Keratinocyte (primary cell): Measurements from ENCODE around the gene BTRC. TPM values are rescaled to one million over a fixed set of nuclear protein-coding genes. Genes with fewer than 3 reads are reported as not detected.
"Not testable (repeated sequence)": the region's sequence is repeated elsewhere in the genome, so short reads cannot be mapped to it uniquely, and the experiment has no call there.

Experiments used
- DNase-seq: peaks from one replicate; pipeline ENCODE4 v3.0.0-alpha.2; 2011; ENCODE audit warnings: low read depth, missing footprints, low spot score
- FAIRE-seq: peaks from 2 replicates; lab custom pipeline; 2011; peaks lifted over from hg19 to GRCh38; lab: Jason Lieb, UNC
- H2AFZ ChIP-seq: 2 replicates; pipeline ENCODE4 v1.6.0; 2012; ENCODE audit warnings: low read length, control low read depth, inconsistent platforms; ENCODE audit not compliant: control insufficient read depth
- H3K27ac ChIP-seq: 2 replicates; pipeline ENCODE4 v1.5.1; 2011; ENCODE audit warnings: low read length; ENCODE audit not compliant: control insufficient read depth, insufficient read depth
- H3K27me3 ChIP-seq: 3 replicates; pipeline ENCODE4 v1.6.0; 2011; ENCODE audit warnings: low read length; ENCODE audit not compliant: control insufficient read depth, insufficient read depth; ENCODE audit errors: extremely low read depth
- H3K36me3 ChIP-seq, 2 experiments: 2 replicates in 1 of 2; 3 replicates in 1 of 2; pipeline ENCODE4 v1.5.1; 2011; ENCODE audit warnings: low read length in 2 of 2, mild to moderate bottlenecking in 1 of 2; ENCODE audit not compliant: control insufficient read depth in 2 of 2, insufficient read depth in 2 of 2; ENCODE audit errors: extremely low read depth in 1 of 2
- H3K4me1 ChIP-seq: 3 replicates; pipeline ENCODE4 v1.5.1; 2011; ENCODE audit warnings: low read length; ENCODE audit not compliant: control insufficient read depth, insufficient read depth; ENCODE audit errors: extremely low read depth
- H3K4me2 ChIP-seq: 3 replicates; pipeline ENCODE4 v1.6.0; 2011; ENCODE audit warnings: low read depth, low read length; ENCODE audit not compliant: control insufficient read depth, insufficient read depth; ENCODE audit errors: extremely low read depth
- H3K4me3 ChIP-seq, 3 experiments: fragments of 200-600 bp in 1 of 3; sonication (generic) in 1 of 3; 2 replicates in 2 of 3; 3 replicates in 1 of 3; pipeline ENCODE4 v1.5.1; 2011 to 2016; ENCODE audit warnings: low read length in 3 of 3, mild to moderate bottlenecking in 3 of 3, control low read depth in 2 of 3, inconsistent platforms in 1 of 3, low read depth in 1 of 3, mixed read lengths in 1 of 3, mixed run types in 1 of 3, moderate library complexity in 1 of 3; ENCODE audit not compliant: control insufficient read depth in 2 of 3, insufficient read depth in 2 of 3; ENCODE audit errors: extremely low read depth in 1 of 3
- H3K79me2 ChIP-seq: 2 replicates; pipeline ENCODE4 v1.6.0; 2012; ENCODE audit warnings: low read length; ENCODE audit not compliant: control insufficient read depth, insufficient read depth
- H3K9ac ChIP-seq: 3 replicates; pipeline ENCODE4 v1.6.0; 2011; ENCODE audit warnings: low read length; ENCODE audit not compliant: control insufficient read depth, insufficient read depth; ENCODE audit errors: extremely low read depth
- H3K9me1 ChIP-seq: 3 replicates; pipeline ENCODE4 v1.6.0; 2011; ENCODE audit warnings: low read length; ENCODE audit not compliant: control insufficient read depth, insufficient read depth; ENCODE audit errors: extremely low read depth
- H3K9me3 ChIP-seq: 2 replicates; pipeline ENCODE4 v1.5.1; 2012; ENCODE audit warnings: low read depth, low read length; ENCODE audit not compliant: control insufficient read depth
- H4K20me1 ChIP-seq: 3 replicates; pipeline ENCODE4 v1.6.0; 2011; ENCODE audit warnings: low read length; ENCODE audit not compliant: control insufficient read depth, insufficient read depth; ENCODE audit errors: extremely low read depth
- EZH2 ChIP-seq: IDR thresholded peaks from one replicate; pipeline ENCODE4 v1.6.1; 2012; ENCODE audit warnings: inconsistent platforms, mild to moderate bottlenecking, low read length, moderate library complexity
- dilution Hi-C: fragments of 300-500 bp; cut with MboI; formaldehyde crosslinking; loops from one replicate; pipeline ENCODE4 v1.7.0; 2020; ENCODE audit warnings: low sequenced_read_pairs; ENCODE audit not compliant: extremely low pct_ligation_motif_present
- polyA plus RNA-seq, 5 experiments: library from polyadenylated mRNA; depleted of rRNA in 3 of 5; stranded (reverse) in 3 of 5; stranded (forward) in 1 of 5; unstranded in 1 of 5; fragments of >200 nt; gene quantifications; 1 replicate in 1 of 5; 2 replicates in 3 of 5; 3 replicates in 1 of 5; pipeline versions ENCODE4 v1.2.1 to v1.2.3, GENCODE V29; 2011 to 2012; ENCODE audit warnings: missing spikeins in 2 of 5, low read depth in 1 of 5, low replicate concordance in 1 of 5
- TF ChIP-seq, protein P1 (sequence below), 3 experiments: IDR thresholded peaks in 1 of 3; conservative IDR thresholded peaks in 1 of 3; optimal IDR thresholded peaks in 1 of 3; 2 replicates in 2 of 3; 3 replicates in 1 of 3; pipeline versions ENCODE3 to v1.5.1; 2011; ENCODE audit warnings: low read length in 3 of 3, mild to moderate bottlenecking in 3 of 3, moderate library complexity in 2 of 3, control low read depth in 1 of 3, inconsistent platforms in 1 of 3; ENCODE audit not compliant: insufficient read depth in 2 of 3; ENCODE audit errors: extremely low read depth in 1 of 3

Gene BTRC
- polyA plus RNA-seq, 1 donor (not counting 4 experiments of a cell fraction or from before 2014, with no cell fraction given), result 21.7 TPM

GRCh38 chr10:101358706-101359300, 4.8 kb downstream of the BTRC start:
- peaks cover 24% of the 10 kb centered on the region for H3K79me2 ChIP-seq
- no peaks in the 10 kb centered on the region for H4K20me1 ChIP-seq
- peaks cover 9% of the 10 kb centered on the region for H3K4me1 ChIP-seq
- H2AFZ ChIP-seq, result no peak overlapping the region
- H3K9me3 ChIP-seq, result no peaks in the 10 kb centered on the region
- dilution Hi-C loops, result no loop called here
- H3K27me3 ChIP-seq, result no peaks in the 10 kb centered on the region
- FAIRE-seq, result no peak
- DNase-seq, result no peak
- H3K36me3 ChIP-seq, result no peaks in the 10 kb centered on the region
- no peak overlapping the region for H3K4me3 ChIP-seq
- TF ChIP-seq, protein P1, sequence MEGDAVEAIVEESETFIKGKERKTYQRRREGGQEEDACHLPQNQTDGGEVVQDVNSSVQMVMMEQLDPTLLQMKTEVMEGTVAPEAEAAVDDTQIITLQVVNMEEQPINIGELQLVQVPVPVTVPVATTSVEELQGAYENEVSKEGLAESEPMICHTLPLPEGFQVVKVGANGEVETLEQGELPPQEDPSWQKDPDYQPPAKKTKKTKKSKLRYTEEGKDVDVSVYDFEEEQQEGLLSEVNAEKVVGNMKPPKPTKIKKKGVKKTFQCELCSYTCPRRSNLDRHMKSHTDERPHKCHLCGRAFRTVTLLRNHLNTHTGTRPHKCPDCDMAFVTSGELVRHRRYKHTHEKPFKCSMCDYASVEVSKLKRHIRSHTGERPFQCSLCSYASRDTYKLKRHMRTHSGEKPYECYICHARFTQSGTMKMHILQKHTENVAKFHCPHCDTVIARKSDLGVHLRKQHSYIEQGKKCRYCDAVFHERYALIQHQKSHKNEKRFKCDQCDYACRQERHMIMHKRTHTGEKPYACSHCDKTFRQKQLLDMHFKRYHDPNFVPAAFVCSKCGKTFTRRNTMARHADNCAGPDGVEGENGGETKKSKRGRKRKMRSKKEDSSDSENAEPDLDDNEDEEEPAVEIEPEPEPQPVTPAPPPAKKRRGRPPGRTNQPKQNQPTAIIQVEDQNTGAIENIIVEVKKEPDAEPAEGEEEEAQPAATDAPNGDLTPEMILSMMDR (optimal IDR thresholded peaks at IDR 0.05 in 1 of 3, IDR thresholded peaks at IDR 0.05 in 1 of 3, conservative IDR thresholded peaks at IDR 0.05 in 1 of 3; ENCODE audit: extremely low read depth in 1 of 3, insufficient read depth in 2 of 3, low read length in 3 of 3), result no peak
- TF ChIP-seq EZH2, result no peak
- peaks cover 2% of the 10 kb centered on the region for H3K9me1 ChIP-seq
- no peak overlapping the region for H3K27ac ChIP-seq
- no peak overlapping the region for H3K4me2 ChIP-seq
- H3K9ac ChIP-seq, result no peak overlapping the region

- H3K9me3 ChIP-seq, DNase-seq, H3K4me2 ChIP-seq, H4K20me1 ChIP-seq, H3K27me3 ChIP-seq, H3K4me1 ChIP-seq, H3K27ac ChIP-seq, dilution Hi-C loops, FAIRE-seq, H3K9ac ChIP-seq, H3K9me1 ChIP-seq, H2AFZ ChIP-seq, H3K36me3 ChIP-seq, H3K4me3 ChIP-seq: not testable (repeated sequence)
- H3K79me2 ChIP-seq, result peaks cover 17% of the 10 kb centered on the region
These were observed 6.1 kb downstream of the BTRC start for GRCh38 chr10:101360090-101360489.

- H3K4me2 ChIP-seq, H3K9me1 ChIP-seq, H3K9ac ChIP-seq, H3K36me3 ChIP-seq, H3K4me1 ChIP-seq, dilution Hi-C loops, H3K9me3 ChIP-seq, H4K20me1 ChIP-seq, H3K4me3 ChIP-seq, H2AFZ ChIP-seq, FAIRE-seq, H3K27ac ChIP-seq, DNase-seq, H3K27me3 ChIP-seq: not testable (repeated sequence)
- peaks cover 13% of the 10 kb centered on the region for H3K79me2 ChIP-seq
These were observed 6.9 kb downstream of the BTRC start for GRCh38 chr10:101360841-101361240.
